AG09309 (cell line): ENCODE data around the gene LRRC28.
A peak's percentile ranks its signal among the peaks of the same experiment; 100 is the strongest.

Source experiments
- DNase-seq: peaks from one replicate; pipeline ENCODE4 v3.0.0-alpha.2; 2010; ENCODE audit warnings: low read depth
- H3K4me3 ChIP-seq: 2 replicates; pipeline ENCODE4 v1.5.1; 2011; ENCODE audit warnings: mild to moderate bottlenecking, low read depth, low read length, moderate library complexity; ENCODE audit not compliant: control insufficient read depth
- CTCF ChIP-seq: IDR thresholded peaks from 2 replicates; pipeline ENCODE4 v1.5.1; 2011; ENCODE audit warnings: mild to moderate bottlenecking, low read depth, low read length, inconsistent platforms; ENCODE audit not compliant: insufficient read depth, control insufficient read depth; ENCODE audit errors: missing control alignments

LRRC28 gene

GRCh38 chr15:99424131-99424571 is 172.9 kb downstream of the LRRC28 start:
- no peak for DNase-seq
- no peak for TF ChIP-seq CTCF
- no peak overlapping the region for H3K4me3 ChIP-seq

GRCh38 chr15:99424978-99425656 is 173.8 kb downstream of the LRRC28 start:
- H3K4me3 ChIP-seq, result no peak overlapping the region
- DNase-seq, result peak; percentile 29
- TF ChIP-seq CTCF, result no peak

- DNase-seq, result no peak
- H3K4me3 ChIP-seq, result no peak overlapping the region
- TF ChIP-seq CTCF, result peak; percentile 4
Observed at GRCh38 chr15:99425657-99426301, 174.5 kb downstream of the LRRC28 start.

GRCh38 chr15:99426431-99427105 is 175.3 kb downstream of the LRRC28 start:
- no peak overlapping the region for H3K4me3 ChIP-seq
- no peak for TF ChIP-seq CTCF
- no peak for DNase-seq

GRCh38 chr15:99427210-99427609 is 175.9 kb downstream of the LRRC28 start:
- no peak for TF ChIP-seq CTCF
- no peak for DNase-seq
- no peak overlapping the region for H3K4me3 ChIP-seq

GRCh38 chr15:99427668-99428361 is 176.5 kb downstream of the LRRC28 start:
- no peak for TF ChIP-seq CTCF
- DNase-seq, result no peak
- H3K4me3 ChIP-seq, result no peak overlapping the region
